GM12878 (cell line): Measurements from ENCODE around the gene THSD4. TPM values are rescaled to one million over a fixed set of nuclear protein-coding genes. Genes with fewer than 3 reads are reported as not detected.

Experiments
- ATAC-seq: fragments of 200-7000 bp; cut with Tn5 transposase; 3 replicates; pipeline ENCODE4 v1.9.1; 2020; ENCODE audit warnings: mild to moderate bottlenecking, moderate library complexity
- BruUV-seq: library from RNA; stranded (reverse); fragments of 400-500 nt; replicated peaks from 2 replicates; lab custom pipeline; 2021; lab: Mats Ljungman, UMichigan
- CTCF ChIA-PET: fragments of 300-600 bp; sonication (Branson Sonifier 250); formaldehyde crosslinking; extraction: SDS; loops from one replicate; lab custom pipeline; 2021; ENCODE audit warnings: inconsistent platforms; lab: Yijun Ruan, JAX
- POLR2A ChIA-PET: fragments of 350-600 bp; formaldehyde crosslinking; extraction: SDS; loops from one replicate; lab custom pipeline; 2021; ENCODE audit warnings: inconsistent platforms; lab: Charles Lee
- RAD21 ChIA-PET: fragments of 300-600 bp; sonication (Branson Sonifier 250); formaldehyde crosslinking; loops from one replicate; lab custom pipeline; 2023; ENCODE audit warnings: antibody characterized with exemption; ENCODE audit not compliant: unreplicated experiment; lab: Charles Lee
- SMC1A ChIA-PET: fragments of 300-600 bp; sonication (Branson Sonifier 250); formaldehyde crosslinking; loops from one replicate; lab custom pipeline; 2023; ENCODE audit not compliant: unreplicated experiment, uncharacterized antibody; lab: Charles Lee
- DNase-seq: peaks from one replicate; pipeline ENCODE4 v3.0.0-alpha.2; 2011; ENCODE audit warnings: low read depth, low spot score
- FAIRE-seq: peaks from 3 replicates; lab custom pipeline; 2011; peaks lifted over from hg19 to GRCh38; lab: Jason Lieb, UNC
- H2AFZ ChIP-seq: 2 replicates; pipeline ENCODE4 v1.6.0; 2011; ENCODE audit warnings: low read depth, low read length, control low read depth; ENCODE audit not compliant: control insufficient read depth
- H3K27ac ChIP-seq: 2 replicates; pipeline ENCODE4 v1.5.1; 2011; ENCODE audit warnings: control low read depth; ENCODE audit not compliant: control insufficient read depth, insufficient read depth
- H3K27me3 ChIP-seq, 2 experiments: replicated peaks in 1 of 2; 2 replicates each; pipeline versions ENCODE4 v1.6.0 to v1.6.1; 2011; ENCODE audit warnings: low read length in 1 of 2; ENCODE audit not compliant: control insufficient read depth in 2 of 2, insufficient read depth in 2 of 2
- H3K36me3 ChIP-seq, 2 experiments: 2 replicates each; pipeline ENCODE4 v1.5.1; 2011; ENCODE audit warnings: low read length in 1 of 2; ENCODE audit not compliant: control insufficient read depth in 2 of 2, insufficient read depth in 2 of 2
- H3K4me1 ChIP-seq: 2 replicates; pipeline ENCODE4 v1.6.1; 2011; ENCODE audit warnings: mild to moderate bottlenecking, low read length, moderate library complexity, mixed read lengths; ENCODE audit not compliant: control insufficient read depth, insufficient read depth
- H3K4me2 ChIP-seq: 2 replicates; pipeline ENCODE4 v1.6.0; 2011; ENCODE audit warnings: control low read depth; ENCODE audit not compliant: control insufficient read depth, insufficient read depth
- H3K4me3 ChIP-seq: fragments of 200-600 bp; sonication (generic); 2 replicates; pipeline ENCODE4 v1.5.1; 2016
- H3K79me2 ChIP-seq: 2 replicates; pipeline ENCODE4 v1.6.0; 2011; ENCODE audit warnings: low read length; ENCODE audit not compliant: control insufficient read depth, insufficient read depth
- H3K9ac ChIP-seq: 2 replicates; pipeline ENCODE4 v1.8.0; 2011; ENCODE audit warnings: low read length, control low read depth, mixed read lengths; ENCODE audit not compliant: control insufficient read depth, insufficient read depth
- H3K9me3 ChIP-seq: replicated peaks from 3 replicates; pipeline ENCODE4 v1.5.1; 2011; ENCODE audit warnings: mild to moderate bottlenecking, low read length; ENCODE audit not compliant: control insufficient read depth, insufficient read depth
- H4K20me1 ChIP-seq: 2 replicates; pipeline ENCODE4 v1.6.0; 2011; ENCODE audit not compliant: control insufficient read depth, insufficient read depth
- FOXK2 ChIP-seq: fragments of 450-650 bp; IDR thresholded peaks from 2 replicates; pipeline ENCODE4 v1.6.1; 2017; ENCODE audit warnings: mild to moderate bottlenecking, moderate library complexity
- HDAC6 ChIP-seq: fragments of 200-600 bp; sonication (generic); IDR thresholded peaks from one replicate; pipeline ENCODE4 v1.8.0; 2017; ENCODE audit warnings: antibody characterized with exemption; ENCODE audit not compliant: unreplicated experiment
- HDGF ChIP-seq: fragments of 450-650 bp; IDR thresholded peaks from 2 replicates; pipeline ENCODE4 v1.6.1; 2016; ENCODE audit warnings: antibody characterized with exemption
- IKZF1 ChIP-seq: fragments of 450-650 bp; conservative IDR thresholded peaks from 2 replicates; pipeline ENCODE4 v1.6.1; 2017; ENCODE audit warnings: antibody characterized with exemption, mild to moderate bottlenecking
- JUNB ChIP-seq: IDR thresholded peaks from 2 replicates; pipeline ENCODE4 v1.6.1; 2016; ENCODE audit warnings: antibody characterized with exemption, mild to moderate bottlenecking
- MAX ChIP-seq: IDR thresholded peaks from 2 replicates; pipeline ENCODE4 v1.6.1; 2012; ENCODE audit warnings: low read depth, low read length, improper control_type of control experiment
- NRF1 ChIP-seq: conservative IDR thresholded peaks from 2 replicates; pipeline ENCODE4 v1.6.1; 2011; ENCODE audit warnings: mild to moderate bottlenecking, low read depth, low read length, improper control_type of control experiment
- SIN3A ChIP-seq: IDR thresholded peaks from 2 replicates; pipeline ENCODE4 v1.6.1; 2012; ENCODE audit warnings: low read depth, low read length, improper control_type of control experiment
- SPI1 ChIP-seq: IDR thresholded peaks from 2 replicates; pipeline ENCODE4 v1.6.1; 2011; ENCODE audit warnings: low read depth, mild to moderate bottlenecking, low read length, moderate library complexity, borderline replicate concordance; ENCODE audit not compliant: insufficient read depth
- SREBF1 ChIP-seq: IDR thresholded peaks from 2 replicates; pipeline ENCODE4 v1.6.1; 2012; ENCODE audit warnings: mild to moderate bottlenecking, low read length
- TCF3 ChIP-seq: IDR thresholded peaks from 2 replicates; pipeline ENCODE4 v1.6.1; 2012; ENCODE audit warnings: low read depth, mild to moderate bottlenecking, low read length, borderline replicate concordance; ENCODE audit not compliant: insufficient read depth
- TCF7 ChIP-seq: IDR thresholded peaks from 2 replicates; pipeline ENCODE4 v1.6.1; 2014; ENCODE audit warnings: antibody characterized with exemption, borderline replicate concordance
- ZNF24 ChIP-seq: fragments of 450-650 bp; IDR thresholded peaks from 2 replicates; pipeline ENCODE4 v1.6.1; 2017; ENCODE audit warnings: antibody characterized with exemption, mild to moderate bottlenecking
- WGBS: methylation state at CpG from one replicate; pipeline ENCODE4 v1.1.6; 2016; ENCODE audit warnings: low lambda C conversion rate; ENCODE audit not compliant: insufficient replicate concordance, insufficient coverage; ENCODE audit errors: missing lambda C conversion rate; 5-methylcytosine and 5-hydroxymethylcytosine counted together
- in situ Hi-C: fragments of 300-500 bp; cut with MboI; formaldehyde crosslinking; loops from 9 replicates; pipeline ENCODE4 v1.14.3; 2018; ENCODE audit warnings: mixed read lengths
- intact Hi-C: fragments of 100-400 bp; cut with micrococcal nuclease; formaldehyde crosslinking; loops from one replicate; pipeline ENCODE4 v1.14.2; 2022; ENCODE audit not compliant: unreplicated experiment
- polyA plus RNA-seq, 11 experiments: library from polyadenylated mRNA; depleted of rRNA in 4 of 11; unstranded in 6 of 11; stranded (reverse) in 5 of 11; fragments of >200 nt; fragmentation: Nextera tagmentation in 4 of 11; fragmentation: Illumina TruSeq in 1 of 11; extraction: Ambion mirVana in 4 of 11; extraction: Trizol in 1 of 11; gene quantifications; 1 replicate in 1 of 11; 2 replicates in 10 of 11; pipeline versions ENCODE4 v1.2.1 to v1.2.3, GENCODE V29; 2011 to 2016; ENCODE audit warnings: inconsistent platforms in 2 of 11, missing spikeins in 2 of 11, low read depth in 1 of 11
- total RNA-seq, 4 experiments: library from RNA; depleted of rRNA in 3 of 4; stranded (reverse); fragments of >200 nt in 3 of 4; fragmentation: Illumina TruSeq in 1 of 4; extraction: Trizol in 1 of 4; gene quantifications; 2 replicates each; pipeline versions ENCODE4 v1.2.1 to v1.2.3, GENCODE V29; 2013 to 2021

The THSD4 gene
- total and polyA plus RNA-seq, 10 of the 15 experiments (the other 5 are each of a cell fraction or from before 2014, with no cell fraction given): 0.04 to 0.13 (median 0.05) TPM; not detected in 7

GRCh38 chr15:71333839-71334238 is 218.6 kb downstream of the THSD4 start:
- intact Hi-C loops: no loop called here
- ChIA-PET SMC1A (no interaction called here), RAD21 (no interaction called here), CTCF (no interaction called here), POLR2A (no interaction called here)
- Histone ChIP-seq H3K9me3 (no peaks in the 10 kb centered on the region), H2AFZ (no peak overlapping the region), H3K27ac (no peak overlapping the region), H3K4me2 (no peak overlapping the region), H3K9ac (no peak overlapping the region), H3K27me3 (no peaks in the 10 kb centered on the region), H3K4me3 (no peak overlapping the region), H4K20me1 (no peaks in the 10 kb centered on the region), H3K79me2 (no peaks in the 10 kb centered on the region), H3K36me3 (no peaks in the 10 kb centered on the region), H3K4me1 (peaks cover 3% of the 10 kb centered on the region)
- DNase-seq (no peak), ATAC-seq (no peak; the same call in 2 of the 3 replicates), FAIRE-seq (peak; percentile 62)
- no TSS peak for BruUV-seq
- in situ Hi-C loops: no loop called here
- 10% methylated on average over 3 of the region's 3 CpGs for WGBS
- TF ChIP-seq JUNB (0 out of 2 replicates have a peak, but pooled peaks have one; percentile 22), TCF7 (no peak), HDAC6 (no peak), SREBF1 (no peak)

GRCh38 chr15:71334434-71334833 is 219.2 kb downstream of the THSD4 start:
- no peaks in the 10 kb centered on the region for H3K79me2 ChIP-seq
- TF ChIP-seq MAX (no peak), SPI1 (no peak), TCF3 (no peak), JUNB (no peak), IKZF1 (no peak), NRF1 (no peak), FOXK2 (no peak), SIN3A (no peak), ZNF24 (no peak), HDGF (no peak)
- ChIA-PET RAD21 (no interaction called here), SMC1A (no interaction called here), POLR2A (no interaction called here), CTCF (no interaction called here)
- no peak for FAIRE-seq
- peaks cover 3% of the 10 kb centered on the region for H3K4me1 ChIP-seq
- H3K27me3 ChIP-seq: no peaks in the 10 kb centered on the region
- DNase-seq: no peak
- in situ Hi-C loops (no loop called here), intact Hi-C loops (no loop called here)
- H3K9ac ChIP-seq: no peak overlapping the region
- H2AFZ ChIP-seq: no peak overlapping the region
- no TSS peak for BruUV-seq
- no peaks in the 10 kb centered on the region for H3K9me3 ChIP-seq
- H3K36me3 ChIP-seq: no peaks in the 10 kb centered on the region
- ATAC-seq: no peak
- 62% methylated on average over 2 of the region's 2 CpGs for WGBS
- no peak overlapping the region for H3K4me3 ChIP-seq
- no peaks in the 10 kb centered on the region for H4K20me1 ChIP-seq
- H3K4me2 ChIP-seq: no peak overlapping the region
- H3K27ac ChIP-seq: no peak overlapping the region
